OCI-LY1 (cell line): ENCODE measurements around the gene RNF186.

ENCODE experiments used
- EZH2 ChIP-seq: fragments of 200-600 bp; sonication (generic), shearing (Covaris generic); IDR thresholded peaks from 2 replicates; pipeline ENCODE4 v1.8.0; 2017; ENCODE audit warnings: borderline replicate concordance, mixed run types, mild to moderate bottlenecking, antibody characterized with exemption, low read length, moderate library complexity, mixed read lengths
- TF ChIP-seq, protein P1 (sequence below): fragments of 200-600 bp; sonication (generic), shearing (Covaris generic); IDR thresholded peaks from 2 replicates; pipeline ENCODE4 v1.5.1; 2017; ENCODE audit warnings: mild to moderate bottlenecking, antibody characterized with exemption, low read length, moderate library complexity, mixed read lengths

DNA sequence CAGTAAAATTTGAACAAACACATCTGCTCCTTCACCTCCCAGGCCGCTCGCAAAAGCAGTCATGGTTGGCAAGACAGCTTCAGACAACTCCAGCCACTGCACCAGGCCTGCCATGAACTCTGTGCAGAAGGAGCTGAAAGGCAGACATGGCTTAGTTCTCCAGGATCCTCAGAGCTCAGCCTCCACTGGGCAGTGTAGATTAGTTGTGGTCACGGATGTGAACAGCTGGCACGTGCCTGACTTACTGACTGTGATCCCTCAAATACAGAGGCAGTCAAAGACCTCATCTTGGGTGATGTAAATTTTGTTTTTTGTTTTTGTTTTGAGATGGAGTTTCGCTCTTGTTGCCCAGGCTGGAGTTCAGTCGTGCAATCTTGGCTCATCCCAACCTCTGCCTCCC is 43.7 kb downstream of the RNF186 start:
- TF ChIP-seq, protein P1, sequence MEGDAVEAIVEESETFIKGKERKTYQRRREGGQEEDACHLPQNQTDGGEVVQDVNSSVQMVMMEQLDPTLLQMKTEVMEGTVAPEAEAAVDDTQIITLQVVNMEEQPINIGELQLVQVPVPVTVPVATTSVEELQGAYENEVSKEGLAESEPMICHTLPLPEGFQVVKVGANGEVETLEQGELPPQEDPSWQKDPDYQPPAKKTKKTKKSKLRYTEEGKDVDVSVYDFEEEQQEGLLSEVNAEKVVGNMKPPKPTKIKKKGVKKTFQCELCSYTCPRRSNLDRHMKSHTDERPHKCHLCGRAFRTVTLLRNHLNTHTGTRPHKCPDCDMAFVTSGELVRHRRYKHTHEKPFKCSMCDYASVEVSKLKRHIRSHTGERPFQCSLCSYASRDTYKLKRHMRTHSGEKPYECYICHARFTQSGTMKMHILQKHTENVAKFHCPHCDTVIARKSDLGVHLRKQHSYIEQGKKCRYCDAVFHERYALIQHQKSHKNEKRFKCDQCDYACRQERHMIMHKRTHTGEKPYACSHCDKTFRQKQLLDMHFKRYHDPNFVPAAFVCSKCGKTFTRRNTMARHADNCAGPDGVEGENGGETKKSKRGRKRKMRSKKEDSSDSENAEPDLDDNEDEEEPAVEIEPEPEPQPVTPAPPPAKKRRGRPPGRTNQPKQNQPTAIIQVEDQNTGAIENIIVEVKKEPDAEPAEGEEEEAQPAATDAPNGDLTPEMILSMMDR: no peak
- no peak for TF ChIP-seq EZH2
